Fibroblast of lung (primary cell): ENCODE measurements around the gene TRMU. TPM values are rescaled to one million over a fixed set of nuclear protein-coding genes. Genes with fewer than 3 reads are reported as not detected.
A peak's percentile ranks its signal among the peaks of the same experiment; 100 is the strongest.

Source experiments
- DNase-seq, 2 donors: peaks; one replicate each; pipeline versions ENCODE4 v3.0.0 to v3.0.0-alpha.2; 2010; ENCODE audit warnings: low read depth in 2 of 2
- H2AFZ ChIP-seq: 2 replicates; pipeline ENCODE4 v1.5.1; 2012; ENCODE audit warnings: low read length, control low read depth, inconsistent platforms
- H3K27ac ChIP-seq: 2 replicates; pipeline ENCODE4 v1.5.1; 2011; ENCODE audit warnings: low read length, control low read depth; ENCODE audit not compliant: insufficient read depth
- H3K27me3 ChIP-seq: 2 replicates; pipeline ENCODE4 v1.5.1; 2011; ENCODE audit warnings: mild to moderate bottlenecking, low read length; ENCODE audit not compliant: control insufficient read depth, insufficient read depth
- H3K36me3 ChIP-seq: 2 replicates; pipeline ENCODE4 v1.5.1; 2011; ENCODE audit warnings: low read length; ENCODE audit not compliant: control insufficient read depth, insufficient read depth
- H3K4me1 ChIP-seq: 2 replicates; pipeline ENCODE4 v1.5.1; 2011; ENCODE audit warnings: low read length; ENCODE audit not compliant: control insufficient read depth, insufficient read depth; ENCODE audit errors: extremely low read depth
- H3K4me2 ChIP-seq: 2 replicates; pipeline ENCODE4 v1.5.1; 2011; ENCODE audit warnings: low read length, control low read depth; ENCODE audit not compliant: insufficient read depth; ENCODE audit errors: extremely low read depth
- H3K4me3 ChIP-seq, 4 experiments: fragments of 200-600 bp in 1 of 4; sonication (generic) in 1 of 4; replicated peaks in 1 of 4; 2 replicates each; pipeline ENCODE4 v1.5.1; 2011 to 2016; ENCODE audit warnings: low read length in 4 of 4, low read depth in 3 of 4, mild to moderate bottlenecking in 3 of 4, control low read depth in 2 of 4, inconsistent platforms in 1 of 4, mixed read lengths in 1 of 4; ENCODE audit not compliant: insufficient read depth in 1 of 4; ENCODE audit errors: control extremely low read depth in 1 of 4
- H3K79me2 ChIP-seq: 2 replicates; pipeline ENCODE4 v1.5.1; 2012; ENCODE audit warnings: mild to moderate bottlenecking, low read length, inconsistent platforms; ENCODE audit not compliant: control insufficient read depth, insufficient read depth
- H3K9ac ChIP-seq: 2 replicates; pipeline ENCODE4 v1.5.1; 2011; ENCODE audit warnings: mild to moderate bottlenecking, low read length, control low read depth; ENCODE audit not compliant: insufficient read depth
- H3K9me3 ChIP-seq: 2 replicates; pipeline ENCODE4 v1.5.1; 2012; ENCODE audit warnings: low read depth, low read length; ENCODE audit not compliant: control insufficient read depth, insufficient read depth
- H4K20me1 ChIP-seq: 2 replicates; pipeline ENCODE4 v1.5.1; 2011; ENCODE audit warnings: low read length; ENCODE audit not compliant: control insufficient read depth, insufficient read depth; ENCODE audit errors: extremely low read depth
- CTCF ChIP-seq, 2 donors: IDR thresholded peaks in 1 of 2; conservative IDR thresholded peaks in 1 of 2; 1 replicate in 1 of 2; 2 replicates in 1 of 2; pipeline ENCODE4 v1.5.1; 2011 to 2012; ENCODE audit warnings: low read length in 2 of 2, control low read depth in 1 of 2, inconsistent platforms in 1 of 2, low read depth in 1 of 2, mild to moderate bottlenecking in 1 of 2
- EZH2 ChIP-seq: IDR thresholded peaks from 2 replicates; pipeline ENCODE4 v1.5.1; 2012; ENCODE audit warnings: low read length, control low read depth, mild to moderate bottlenecking; ENCODE audit errors: missing control alignments
- polyA plus RNA-seq, 2 donors: library from polyadenylated mRNA; depleted of rRNA in 1 of 2; stranded (reverse) in 1 of 2; unstranded in 1 of 2; fragments of >200 nt; gene quantifications; 2 replicates each; pipeline ENCODE4 v1.2.1, GENCODE V29; 2011 to 2012; ENCODE audit warnings: missing spikeins in 1 of 2
- total RNA-seq: library from RNA; depleted of rRNA; stranded (reverse); fragments of >200 nt; gene quantifications from 2 replicates; pipeline ENCODE4 v1.2.1, GENCODE V29; 2014

The TRMU gene
- total and polyA plus RNA-seq, 2 donors (not counting 1 experiment from before 2014, with no cell fraction given): 18.4 to 22.1 TPM

GRCh38 chr22:46292173-46292572 lies 43.3 kb upstream of the TRMU start:
- TF ChIP-seq CTCF (conservative IDR thresholded peaks at IDR 0.05 in 1 of 2, IDR thresholded peaks at IDR 0.05 in 1 of 2; ENCODE audit: low read depth in 1 of 2, low read length in 2 of 2) (no peak), EZH2 (no peak)
- Histone ChIP-seq H3K4me2 (no peak overlapping the region), H3K79me2 (peaks cover under 1% of the 10 kb centered on the region), H4K20me1 (no peaks in the 10 kb centered on the region), H3K36me3 (peaks cover 7% of the 10 kb centered on the region), H3K4me3 (no peak overlapping the region), H3K4me1 (peaks cover 4% of the 10 kb centered on the region), H3K9ac (no peak overlapping the region), H3K27ac (no peak overlapping the region), H2AFZ (no peak overlapping the region), H3K9me3 (no peaks in the 10 kb centered on the region), H3K27me3 (no peaks in the 10 kb centered on the region)
- DNase-seq: no peak

- H3K79me2 ChIP-seq: peaks cover 7% of the 10 kb centered on the region
- H3K4me2 ChIP-seq: no peak overlapping the region
- peaks cover 7% of the 10 kb centered on the region for H3K36me3 ChIP-seq
- H4K20me1 ChIP-seq: no peaks in the 10 kb centered on the region
- H3K4me1 ChIP-seq: peaks cover 9% of the 10 kb centered on the region
- TF ChIP-seq CTCF (conservative IDR thresholded peaks at IDR 0.05 in 1 of 2, IDR thresholded peaks at IDR 0.05 in 1 of 2; ENCODE audit: low read depth in 1 of 2, low read length in 2 of 2) (no peak), EZH2 (no peak)
- no peak overlapping the region for H3K9ac ChIP-seq
- no peak overlapping the region for H2AFZ ChIP-seq
- H3K9me3 ChIP-seq: no peaks in the 10 kb centered on the region
- no peak overlapping the region for H3K4me3 ChIP-seq
- no peak overlapping the region for H3K27ac ChIP-seq
- no peaks in the 10 kb centered on the region for H3K27me3 ChIP-seq
- no peak for DNase-seq
These were observed 42.8 kb upstream of the TRMU start for GRCh38 chr22:46292732-46293131.

GRCh38 chr22:46293577-46294260 lies 41.8 kb upstream of the TRMU start:
- H3K4me3 ChIP-seq: no peak overlapping the region

More at GRCh38 chr22:46293577-46294260, 41.8 kb upstream of the TRMU start:
- Histone ChIP-seq H3K9me3 (no peaks in the 10 kb centered on the region), H3K79me2 (peaks cover 15% of the 10 kb centered on the region), H2AFZ (no peak overlapping the region), H3K36me3 (peaks cover 8% of the 10 kb centered on the region), H4K20me1 (no peaks in the 10 kb centered on the region), H3K4me1 (peaks cover 9% of the 10 kb centered on the region), H3K4me2 (no peak overlapping the region), H3K27me3 (no peaks in the 10 kb centered on the region), H3K27ac (no peak overlapping the region), H3K9ac (no peak overlapping the region)
- DNase-seq: peak; percentile 56 to 63
- TF ChIP-seq CTCF (conservative IDR thresholded peaks at IDR 0.05 in 1 of 2, IDR thresholded peaks at IDR 0.05 in 1 of 2; ENCODE audit: low read depth in 1 of 2, low read length in 2 of 2): no peak
- no peak for TF ChIP-seq EZH2
